Activated naive CD4-positive, alpha-beta T cell (primary cell): ENCODE results near the gene OR1I1.

Experiments used
- DNase-seq, 4 experiments: peaks; one replicate each; lab custom pipeline; 2025; lab: John Stamatoyannopoulos, UW

Gene OR1I1

DNA sequence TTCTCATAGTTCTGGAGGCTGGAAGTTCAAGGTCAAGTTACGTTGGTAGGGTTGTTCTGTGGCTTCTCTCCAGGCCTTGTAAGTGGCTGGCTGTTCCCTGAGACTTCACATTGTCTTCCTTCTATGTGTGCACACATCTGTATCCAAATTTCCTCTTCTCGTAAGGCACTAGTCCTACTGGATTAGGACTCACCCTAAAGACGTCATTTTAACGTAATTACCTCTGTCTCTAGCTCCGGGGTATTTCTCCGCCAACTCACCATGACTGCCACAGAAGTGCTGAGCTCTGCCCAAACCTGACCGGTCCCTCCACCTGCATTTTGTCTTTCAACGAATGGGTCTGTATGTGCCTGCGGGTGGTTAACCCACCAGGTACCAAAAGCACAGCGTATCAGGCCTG lies 16.4 kb downstream of the OR1I1 start:
- no peak for DNase-seq

DNA sequence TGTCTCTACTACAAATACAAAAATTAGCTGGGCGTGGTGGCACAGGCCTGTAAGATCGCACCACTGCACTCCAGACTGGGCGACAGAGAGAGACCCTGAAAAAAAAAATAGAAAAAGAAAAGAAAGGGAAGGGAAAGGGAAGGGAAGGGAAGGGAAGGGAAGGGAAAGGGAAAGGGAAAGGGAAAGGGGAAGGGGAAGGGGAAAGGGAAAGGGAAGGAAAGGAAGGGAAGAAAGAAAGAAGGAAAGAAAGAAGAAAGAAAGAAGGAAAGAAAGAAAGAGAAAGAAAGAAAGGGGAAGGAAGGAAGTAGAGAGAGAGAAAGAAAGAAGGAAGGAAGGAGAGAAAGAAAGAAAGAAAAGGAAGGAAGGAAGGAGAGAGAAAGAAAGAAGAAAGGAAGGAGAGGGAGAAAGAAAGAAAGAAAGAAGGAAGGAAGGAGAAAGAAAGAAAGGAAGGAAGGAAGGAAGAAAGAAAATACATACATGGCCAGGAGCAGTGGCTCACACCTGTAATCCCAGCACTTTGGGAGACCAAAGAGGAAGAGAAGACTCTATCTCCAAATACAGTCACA lies 17.1 kb downstream of the OR1I1 start:
- no peak for DNase-seq

DNA sequence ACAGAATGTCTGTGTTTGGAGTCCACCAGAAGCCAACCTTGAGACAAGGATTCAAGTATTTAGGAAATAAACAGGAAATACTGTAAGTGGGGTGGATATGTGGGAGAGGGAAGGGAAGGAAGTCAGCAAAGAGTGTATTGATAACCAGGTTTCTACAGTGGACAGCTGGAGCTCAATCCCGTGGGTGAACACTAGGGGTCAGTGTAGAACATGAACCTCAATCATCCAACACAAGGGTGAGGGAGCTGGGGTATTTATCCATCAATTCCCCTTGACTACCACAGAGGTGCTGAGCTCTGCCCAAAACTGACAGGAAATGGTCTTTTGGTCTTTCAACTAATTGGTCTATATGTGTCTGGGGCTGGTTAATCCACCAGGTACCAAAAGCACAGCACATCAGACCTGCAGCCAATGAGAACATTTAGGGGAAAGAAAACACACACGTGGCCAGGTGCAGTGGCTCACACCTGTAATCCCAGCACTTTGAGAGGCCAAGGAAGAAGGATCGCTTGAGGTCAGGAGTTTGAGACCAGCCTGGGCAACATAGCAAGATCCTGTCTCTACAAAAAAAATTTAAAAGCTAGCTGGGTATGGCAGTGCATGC lies 19.6 kb downstream of the OR1I1 start:
- DNase-seq = peak in 2 of 4 experiments; percentile 9 to 28

DNA sequence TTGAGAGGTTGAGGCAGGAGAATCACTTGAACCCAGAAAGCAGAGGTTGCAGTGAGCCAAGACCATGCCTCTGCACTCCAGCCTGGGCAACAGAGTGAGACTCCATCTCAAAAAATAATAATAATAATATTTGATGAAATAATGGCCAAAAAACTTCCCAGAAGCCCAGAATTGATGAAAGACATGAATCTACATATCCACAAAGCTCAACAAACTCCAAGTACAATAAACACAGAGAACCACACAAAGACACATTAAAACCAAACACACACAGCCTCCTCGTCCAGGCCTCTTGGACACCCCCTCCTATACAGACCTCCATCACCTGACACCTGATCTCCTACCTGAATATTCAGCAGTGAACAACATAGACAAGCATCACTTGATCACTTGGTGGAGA lies 22.0 kb downstream of the OR1I1 start:
- DNase-seq = no peak

DNA sequence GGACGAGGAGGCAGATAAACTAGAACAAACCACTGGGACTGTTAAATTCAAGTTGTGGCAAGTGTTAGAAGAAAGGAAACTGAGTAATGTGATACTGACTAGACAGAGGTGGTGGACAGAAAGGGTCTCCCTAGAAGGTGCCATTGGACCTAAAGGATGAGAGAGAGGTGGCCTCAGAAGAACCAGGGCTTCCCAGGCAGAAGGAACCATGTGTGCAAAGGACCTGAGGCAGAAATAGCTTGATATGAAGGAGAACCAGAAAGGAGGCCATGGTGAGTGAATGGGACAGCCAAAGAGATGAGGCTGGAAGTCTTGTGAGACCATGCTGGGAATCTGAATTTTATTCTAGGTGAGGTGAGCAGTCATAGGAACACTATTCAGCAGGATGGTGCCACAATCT lies 22.4 kb downstream of the OR1I1 start:
- no peak for DNase-seq

DNA sequence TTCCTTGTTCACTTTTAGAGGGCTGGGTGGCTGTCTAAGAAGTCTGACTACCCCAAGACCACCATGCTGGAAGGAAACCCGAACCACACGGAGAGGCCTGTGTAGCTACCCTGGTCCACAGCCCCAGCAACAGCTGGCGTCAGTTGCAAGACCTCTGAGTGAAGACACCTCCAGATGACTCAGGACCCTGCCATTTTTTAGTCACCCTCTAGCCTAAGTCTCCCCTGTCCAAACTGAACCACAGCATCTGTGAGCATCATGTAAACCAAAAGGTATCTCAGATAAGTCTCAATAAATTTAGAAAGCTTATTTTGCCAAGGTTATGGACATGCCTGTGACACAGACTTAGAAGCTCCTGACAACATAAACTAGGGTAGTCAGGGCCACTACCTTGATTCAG lies 23.0 kb downstream of the OR1I1 start:
- no peak for DNase-seq

DNA sequence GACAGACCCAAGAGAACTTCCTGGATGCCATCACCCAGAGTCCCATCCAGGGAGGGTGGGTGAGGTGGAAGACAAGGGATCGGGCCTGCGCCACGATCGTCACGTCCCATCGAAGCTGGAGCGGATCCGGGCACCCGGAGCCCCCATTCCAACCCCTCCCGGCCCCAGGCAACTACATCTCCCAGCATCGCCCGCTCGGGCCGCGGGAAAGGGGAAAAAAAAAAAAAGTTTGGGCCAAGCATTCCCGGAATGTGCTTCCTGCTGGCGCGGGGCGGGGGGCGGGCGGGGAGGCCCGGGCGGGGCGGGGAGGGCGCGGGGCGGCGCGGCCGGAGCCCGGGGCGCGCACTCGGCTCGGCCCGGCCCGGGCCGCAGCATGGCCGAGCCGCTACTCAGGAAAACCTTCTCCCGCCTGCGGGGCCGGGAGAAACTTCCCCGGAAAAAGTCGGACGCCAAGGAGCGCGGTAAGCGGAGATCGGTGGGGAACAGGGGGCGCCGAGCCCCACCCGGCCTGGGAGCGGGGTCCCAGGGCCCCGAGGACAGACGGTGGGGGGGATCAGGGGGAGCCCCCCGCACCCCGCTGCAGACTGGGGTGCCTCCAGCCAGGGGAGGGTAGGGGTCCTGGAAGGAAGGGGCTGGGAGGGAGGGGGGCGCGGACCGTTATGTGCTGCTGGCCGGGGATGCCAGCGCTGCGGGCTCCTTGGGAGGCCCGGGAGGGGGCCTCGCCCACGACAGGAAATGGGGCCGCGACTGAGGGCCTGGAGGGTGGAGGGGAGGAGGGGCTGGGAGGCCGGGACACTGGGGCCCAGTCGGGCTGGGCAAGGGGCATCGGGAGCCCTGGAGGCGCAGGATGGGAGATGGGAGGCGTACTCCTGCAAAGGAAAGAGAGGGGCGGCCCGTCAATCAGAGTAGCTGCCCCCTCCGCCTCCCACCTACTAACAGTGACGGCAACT lies 25.3 kb downstream of the OR1I1 start, which contains the start of gene SYDE1:
SYDE1 (plus strand) TSS at position 341 of the 950 bp plus-strand sequence; CDS start at position 374, 33 bp downstream.
- DNase-seq = no peak

DNA sequence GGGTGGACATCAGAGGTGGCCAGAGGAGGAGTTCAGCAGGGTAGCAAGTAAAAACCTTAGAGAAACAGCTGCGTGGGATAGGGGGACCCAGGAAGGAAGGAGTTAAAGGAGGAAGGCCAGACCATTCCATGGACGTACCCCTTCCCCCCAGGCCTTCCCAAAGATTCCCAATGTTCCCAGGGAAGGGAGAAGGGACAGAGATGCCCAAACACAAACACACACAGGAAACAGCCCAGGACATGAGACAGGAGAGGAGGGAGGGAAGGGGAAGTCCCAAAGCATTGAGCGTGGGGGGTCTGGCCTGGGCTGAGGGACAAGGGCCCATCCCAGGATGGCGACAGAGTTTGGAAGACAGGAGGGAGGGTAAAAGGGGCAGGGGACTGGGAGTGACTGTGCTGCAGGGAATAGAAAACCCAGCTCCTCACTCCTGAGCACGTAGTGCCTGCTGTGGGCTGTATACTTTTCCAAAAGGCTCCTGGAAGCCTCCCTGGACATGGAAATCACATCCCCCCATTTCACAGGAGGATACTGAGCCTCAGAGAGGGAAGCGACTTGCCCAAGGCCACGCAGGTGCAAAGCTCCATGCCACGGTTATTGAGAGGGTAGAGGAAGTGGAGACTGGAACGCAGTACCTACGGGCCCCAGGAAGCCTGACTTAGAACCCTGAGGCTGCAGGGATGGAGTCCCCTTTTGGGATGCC lies 26.3 kb downstream of the OR1I1 start:
- DNase-seq = no peak

DNA sequence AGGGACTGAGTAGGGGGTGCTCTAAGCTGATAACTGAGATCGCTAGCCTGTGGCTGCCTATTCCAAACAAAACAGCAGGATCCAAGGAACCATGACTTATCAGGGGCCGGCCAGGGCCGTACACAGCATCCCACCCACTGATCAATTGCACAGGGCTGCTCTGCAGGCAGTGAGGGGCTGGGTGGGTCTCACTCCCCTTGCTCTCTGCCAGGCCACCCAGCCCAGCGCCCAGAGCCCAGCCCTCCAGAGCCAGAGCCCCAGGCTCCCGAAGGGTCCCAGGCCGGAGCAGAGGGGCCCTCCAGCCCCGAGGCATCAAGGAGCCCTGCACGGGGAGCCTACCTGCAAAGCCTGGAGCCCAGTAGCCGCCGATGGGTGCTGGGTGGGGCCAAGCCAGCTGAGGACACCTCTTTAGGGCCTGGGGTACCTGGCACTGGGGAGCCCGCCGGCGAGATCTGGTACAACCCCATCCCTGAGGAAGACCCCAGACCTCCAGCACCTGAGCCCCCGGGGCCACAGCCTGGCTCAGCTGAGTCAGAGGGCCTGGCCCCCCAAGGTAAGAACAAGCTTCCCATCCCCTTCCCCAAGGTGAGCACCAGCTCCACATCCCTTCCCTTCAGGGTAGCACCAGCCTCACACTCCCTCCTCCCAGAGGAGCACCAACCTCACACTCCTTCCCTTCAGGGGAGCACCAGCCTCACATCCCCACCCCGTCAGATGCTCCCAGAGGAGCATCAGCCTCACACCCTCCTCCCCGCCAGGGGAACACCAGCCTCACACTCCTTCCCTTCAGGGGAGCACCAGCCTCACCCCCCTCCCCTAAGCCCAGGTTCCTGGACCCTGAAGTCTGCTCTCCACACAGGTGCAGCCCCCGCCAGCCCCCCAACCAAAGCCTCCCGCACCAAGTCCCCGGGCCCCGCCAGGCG lies 27.1 kb downstream of the OR1I1 start:
- DNase-seq = no peak

DNA sequence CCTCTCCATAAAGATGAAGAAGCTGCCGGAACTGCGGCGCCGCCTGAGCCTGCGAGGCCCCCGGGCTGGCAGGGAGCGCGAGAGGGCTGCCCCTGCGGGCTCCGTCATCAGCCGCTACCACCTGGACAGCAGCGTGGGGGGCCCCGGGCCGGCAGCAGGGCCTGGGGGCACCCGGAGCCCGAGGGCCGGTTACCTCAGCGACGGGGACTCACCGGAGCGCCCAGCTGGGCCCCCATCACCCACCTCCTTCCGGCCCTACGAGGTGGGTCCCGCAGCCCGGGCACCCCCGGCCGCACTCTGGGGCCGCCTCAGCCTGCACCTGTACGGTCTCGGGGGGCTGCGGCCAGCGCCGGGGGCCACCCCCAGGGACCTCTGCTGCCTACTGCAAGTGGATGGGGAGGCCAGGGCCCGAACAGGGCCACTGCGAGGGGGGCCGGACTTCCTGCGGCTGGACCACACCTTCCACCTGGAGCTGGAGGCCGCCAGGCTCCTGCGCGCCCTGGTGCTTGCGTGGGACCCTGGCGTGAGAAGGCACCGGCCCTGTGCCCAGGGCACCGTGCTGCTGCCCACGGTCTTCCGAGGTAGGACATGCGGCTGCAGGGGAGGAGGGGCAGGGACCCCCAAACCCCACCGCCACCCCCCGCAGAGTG lies 27.9 kb downstream of the OR1I1 start:
- no peak for DNase-seq

DNA sequence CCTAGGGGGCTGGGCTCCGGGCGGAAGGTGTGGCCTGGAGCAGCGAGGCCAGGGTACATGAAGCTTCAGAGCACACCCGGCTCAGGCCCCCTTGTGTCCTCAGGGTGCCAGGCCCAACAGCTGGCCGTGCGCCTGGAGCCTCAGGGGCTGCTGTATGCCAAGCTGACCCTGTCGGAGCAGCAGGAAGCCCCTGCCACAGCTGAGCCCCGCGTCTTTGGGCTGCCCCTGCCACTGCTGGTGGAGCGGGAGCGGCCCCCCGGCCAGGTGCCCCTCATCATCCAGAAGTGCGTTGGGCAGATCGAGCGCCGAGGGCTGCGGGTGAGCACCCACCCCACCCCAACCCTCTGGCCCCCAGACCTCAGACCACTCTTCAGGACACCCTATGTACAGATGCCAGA lies 28.4 kb downstream of the OR1I1 start:
- DNase-seq = no peak

DNA sequence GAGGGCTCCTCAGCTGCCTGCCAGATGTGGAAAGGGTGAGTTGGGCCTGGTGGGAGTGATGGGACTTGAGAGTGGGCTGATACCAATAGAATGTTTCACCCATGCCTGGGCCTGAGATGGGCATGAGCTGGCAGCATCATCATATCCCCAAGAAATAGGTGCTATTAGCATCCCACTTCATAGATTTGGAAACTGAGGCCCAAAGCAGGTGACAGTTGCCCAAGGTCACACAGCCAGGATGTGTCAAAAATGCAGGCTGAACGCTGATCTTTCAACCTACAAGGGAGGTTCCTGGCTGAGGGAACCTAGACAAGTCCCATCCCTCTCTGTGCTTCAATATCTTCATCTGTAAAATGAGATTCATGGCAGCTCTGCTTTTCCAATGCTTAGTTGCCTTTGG lies 29.7 kb downstream of the OR1I1 start:
- no peak for DNase-seq

DNA sequence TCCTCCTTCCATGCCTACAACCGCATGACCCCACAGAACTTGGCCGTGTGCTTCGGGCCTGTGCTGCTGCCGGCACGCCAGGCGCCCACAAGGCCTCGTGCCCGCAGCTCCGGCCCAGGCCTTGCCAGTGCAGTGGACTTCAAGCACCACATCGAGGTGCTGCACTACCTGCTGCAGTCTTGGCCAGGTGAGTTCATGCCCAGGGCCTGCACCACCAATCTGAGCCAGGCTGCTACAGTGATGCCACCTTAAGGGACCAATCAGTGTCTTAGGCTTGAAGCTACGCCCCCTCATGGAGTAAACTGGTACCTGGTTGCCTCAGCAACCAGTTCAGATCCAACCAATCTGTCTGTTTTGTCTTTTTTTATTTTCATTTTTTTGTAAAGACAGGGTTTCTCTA lies 30.4 kb downstream of the OR1I1 start:
- DNase-seq = no peak

DNA sequence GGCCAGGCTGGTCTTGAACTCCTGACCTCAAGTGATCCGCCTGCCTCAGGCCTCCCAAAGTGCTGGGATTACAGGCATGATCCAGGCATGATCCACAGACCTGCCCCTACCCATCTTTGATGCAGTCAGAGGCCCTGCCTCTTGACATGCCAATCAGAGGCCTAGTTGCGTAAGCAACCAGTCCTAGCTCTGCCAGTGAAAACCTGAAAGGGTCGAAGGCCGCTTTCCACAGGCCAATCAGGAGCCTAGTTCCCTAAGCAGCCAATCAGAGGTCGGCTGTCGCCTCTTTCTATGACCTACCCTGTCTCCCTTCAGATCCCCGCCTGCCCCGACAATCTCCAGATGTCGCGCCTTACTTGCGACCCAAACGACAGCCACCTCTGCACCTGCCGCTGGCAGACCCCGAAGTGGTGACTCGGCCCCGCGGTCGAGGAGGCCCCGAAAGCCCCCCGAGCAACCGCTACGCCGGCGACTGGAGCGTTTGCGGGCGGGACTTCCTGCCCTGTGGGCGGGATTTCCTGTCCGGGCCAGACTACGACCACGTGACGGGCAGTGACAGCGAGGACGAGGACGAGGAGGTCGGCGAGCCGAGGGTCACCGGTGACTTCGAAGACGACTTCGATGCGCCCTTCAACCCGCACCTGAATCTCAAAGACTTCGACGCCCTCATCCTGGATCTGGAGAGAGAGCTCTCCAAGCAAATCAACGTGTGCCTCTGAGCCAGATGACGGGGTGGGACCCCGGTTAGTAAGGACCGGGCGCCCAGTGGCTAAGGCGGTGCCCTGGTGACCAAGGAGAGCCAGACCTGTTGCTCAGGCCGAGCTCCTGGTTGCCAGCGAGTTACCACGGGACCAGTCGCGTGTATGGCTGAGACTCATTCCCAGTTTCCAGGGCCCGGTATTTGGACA lies 31.5 kb downstream of the OR1I1 start:
- DNase-seq = no peak

DNA sequence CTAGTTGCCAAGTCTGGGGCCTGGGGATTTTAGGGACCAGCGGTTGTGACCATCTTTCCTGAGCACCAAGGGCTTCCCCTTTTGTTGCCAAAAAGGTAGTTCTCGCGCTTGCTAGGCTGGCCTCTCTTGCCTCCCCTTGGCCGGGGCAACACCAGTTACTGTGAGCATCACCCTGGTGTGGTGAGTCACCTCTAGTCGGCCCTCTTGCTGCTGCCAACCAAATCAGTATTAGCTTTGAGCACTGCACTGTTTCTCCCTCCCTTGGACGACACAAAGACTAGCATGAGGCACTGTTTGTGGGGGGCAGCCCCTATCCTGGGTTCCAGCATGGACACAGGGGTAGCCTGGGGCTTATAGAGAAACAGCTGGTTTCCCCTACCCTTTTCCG lies 32.1 kb downstream of the OR1I1 start:
- DNase-seq = no peak

DNA sequence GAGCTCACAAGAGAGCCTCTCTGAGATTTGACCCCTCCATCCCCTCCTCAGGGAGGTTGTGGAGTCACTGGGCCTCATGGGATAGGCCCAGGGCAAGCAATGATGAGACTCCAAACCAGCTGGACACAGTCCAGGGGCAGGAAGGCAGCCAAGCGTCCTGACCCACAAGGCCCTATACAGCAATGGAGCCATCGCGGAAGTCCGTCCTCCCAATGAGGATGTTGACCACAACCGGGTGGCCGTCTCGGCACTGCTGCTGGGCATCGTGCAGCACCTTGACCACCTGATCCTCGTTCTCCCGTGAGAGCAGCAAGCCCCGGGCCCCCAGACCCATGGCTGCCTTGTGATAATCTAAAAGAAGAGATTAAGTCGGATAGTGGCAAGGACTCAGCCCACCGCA lies 33.1 kb downstream of the OR1I1 start:
- no peak for DNase-seq

DNA sequence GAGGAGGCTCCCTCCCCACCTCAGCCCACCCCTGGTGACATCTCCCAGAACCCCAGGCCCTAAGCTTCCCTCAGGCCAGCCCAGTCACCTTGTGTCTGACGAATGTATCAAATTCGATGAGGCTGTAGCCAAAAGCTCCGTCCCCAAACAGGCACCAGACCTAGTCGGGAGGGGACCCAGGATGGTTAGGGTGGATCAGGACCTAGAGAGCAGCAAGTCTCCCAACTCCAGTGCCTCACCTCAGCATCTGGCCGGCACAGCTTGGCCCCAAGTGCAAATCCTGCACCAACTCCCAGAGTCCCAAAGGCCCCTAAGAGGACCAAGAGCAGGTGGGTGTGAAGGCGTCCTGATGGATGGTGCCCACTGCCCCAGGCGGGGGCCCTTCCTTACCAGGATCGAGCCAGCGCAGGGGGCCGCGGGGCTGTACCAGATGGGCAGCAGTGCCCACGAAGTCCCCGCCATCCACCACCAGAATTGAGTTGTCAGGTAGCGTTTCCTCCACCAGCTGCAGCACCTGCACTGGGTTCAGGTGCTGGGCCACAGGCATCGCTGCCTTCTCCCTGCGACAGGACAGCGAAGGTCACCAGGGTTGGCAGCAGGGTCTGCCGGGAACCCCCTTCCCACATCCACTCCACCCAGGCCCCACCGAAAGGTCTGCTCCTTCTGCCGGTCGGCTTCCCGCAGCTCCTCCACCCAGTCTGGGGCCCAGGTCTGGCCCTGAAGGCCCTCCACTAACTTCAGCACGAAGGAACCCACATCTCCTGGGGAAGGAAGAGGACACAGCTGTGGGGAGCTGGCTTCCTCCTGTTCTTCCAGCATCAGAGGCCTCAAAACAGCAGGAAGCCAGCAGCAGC lies 34.0 kb downstream of the OR1I1 start:
- no peak for DNase-seq

DNA sequence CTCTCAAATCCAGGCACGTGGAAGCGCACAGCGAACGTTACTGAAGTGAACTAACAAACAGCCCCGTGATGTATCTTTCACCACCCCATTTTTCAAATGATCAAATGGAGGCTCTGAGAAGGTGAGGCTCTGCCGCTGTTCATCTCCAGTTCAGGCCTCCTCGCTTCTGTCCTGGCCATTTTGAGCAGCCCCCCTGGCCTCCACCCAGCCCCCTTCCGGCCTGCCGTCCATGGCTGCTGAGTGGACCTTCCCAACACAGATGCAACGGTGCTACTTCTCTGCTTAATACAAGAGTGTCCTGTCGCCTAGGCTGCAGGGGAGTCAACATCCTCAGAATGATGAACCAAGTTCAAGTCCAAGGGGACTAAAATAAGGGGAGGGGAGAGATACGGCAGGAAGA lies 34.8 kb downstream of the OR1I1 start:
- DNase-seq = no peak

DNA sequence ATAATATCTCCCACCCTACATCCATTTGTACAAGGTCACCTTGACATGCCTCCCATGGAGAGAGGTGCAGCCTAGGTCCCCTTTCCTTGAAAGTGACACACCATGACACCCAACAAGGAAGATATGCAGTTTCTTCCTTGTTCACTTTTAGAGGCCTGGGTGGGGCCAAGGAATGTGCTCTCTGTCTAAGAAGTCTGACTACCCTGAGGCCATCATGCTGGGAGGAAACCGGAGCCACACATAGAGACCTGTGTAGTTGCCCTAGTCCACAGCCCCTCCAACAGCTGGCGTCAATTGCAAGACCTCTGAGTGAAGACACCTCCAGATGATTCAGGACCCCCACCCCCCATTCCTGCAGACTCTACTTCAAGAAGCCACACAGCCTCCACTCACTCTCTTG lies 36.2 kb downstream of the OR1I1 start:
- no peak for DNase-seq
